D721Med (cell line): ENCODE data around the gene CTTNBP2NL.

Experiments used
- DNase-seq: peaks from one replicate; pipeline ENCODE4 v3.0.0; 2011; ENCODE audit warnings: low spot score; ENCODE audit not compliant: insufficient read length
- FAIRE-seq: peaks from 2 replicates; lab custom pipeline; 2011; peaks lifted over from hg19 to GRCh38; lab: Jason Lieb, UNC
- CTCF ChIP-seq: IDR thresholded peaks from 2 replicates; pipeline ENCODE4 v1.5.1; 2012; ENCODE audit warnings: mild to moderate bottlenecking, control low read depth; ENCODE audit not compliant: insufficient read depth; ENCODE audit errors: missing control alignments

The CTTNBP2NL gene

GRCh38 chr1:112395821-112396652 is at the start of gene CTTNBP2NL:
CTTNBP2NL (plus strand) TSS chr1:112396214; CDS start chr1:112416166, 19,952 bp downstream.
- TF ChIP-seq CTCF = no peak
- FAIRE-seq (no peak), DNase-seq (peak; percentile 90)

- no peak for DNase-seq
- TF ChIP-seq CTCF = no peak
- no peak for FAIRE-seq
Observed at GRCh38 chr1:112346801-112347350, 49.1 kb upstream of the CTTNBP2NL start.

GRCh38 chr1:112356765-112357164 is 39.2 kb upstream of the CTTNBP2NL start:
- TF ChIP-seq CTCF = no peak
- DNase-seq = no peak
- no peak for FAIRE-seq

- no peak for TF ChIP-seq CTCF
- DNase-seq = no peak
- FAIRE-seq = no peak
Observed at GRCh38 chr1:112357467-112357866, 38.5 kb upstream of the CTTNBP2NL start.

GRCh38 chr1:112358061-112358770 is 37.8 kb upstream of the CTTNBP2NL start:
- FAIRE-seq = no peak
- TF ChIP-seq CTCF = no peak
- no peak for DNase-seq

GRCh38 chr1:112358798-112359408 is 37.1 kb upstream of the CTTNBP2NL start:
- DNase-seq (no peak), FAIRE-seq (no peak)
- TF ChIP-seq CTCF = peak; percentile 64
